Measurements from ENCODE around the gene MMP21. TPM values are rescaled to one million over a fixed set of nuclear protein-coding genes. Genes with fewer than 3 reads are reported as not detected.

MMP21 gene
- total RNA-seq, 2 donors from 2014 or later = 0.34 to 0.38 TPM

DNA sequence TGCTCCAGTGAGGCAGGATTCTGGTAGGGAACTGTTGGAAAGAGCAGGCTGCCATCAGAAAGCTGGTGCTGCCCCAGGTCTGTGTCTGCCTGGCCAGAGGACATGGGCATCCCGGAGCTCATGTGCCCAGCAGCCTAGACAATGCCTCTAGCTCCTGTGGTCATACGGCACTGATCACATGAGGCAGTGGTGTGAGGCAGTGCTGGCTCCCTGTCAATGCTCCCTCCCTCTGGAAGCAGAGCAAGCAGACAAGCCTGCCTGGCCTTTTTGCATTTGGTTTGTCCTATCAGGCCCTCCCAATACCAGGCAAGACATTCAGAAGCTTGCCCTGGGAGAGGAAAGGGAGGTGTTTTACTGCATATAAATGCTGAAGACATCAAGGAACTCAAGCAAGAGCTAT is 19.5 kb upstream of the MMP21 start:
- intact Hi-C loops (cut with DNase I) = no loop called here
- DNase-seq = peak; percentile 46
- peak in 1 of 2 donors; percentile 79 for ATAC-seq

DNA sequence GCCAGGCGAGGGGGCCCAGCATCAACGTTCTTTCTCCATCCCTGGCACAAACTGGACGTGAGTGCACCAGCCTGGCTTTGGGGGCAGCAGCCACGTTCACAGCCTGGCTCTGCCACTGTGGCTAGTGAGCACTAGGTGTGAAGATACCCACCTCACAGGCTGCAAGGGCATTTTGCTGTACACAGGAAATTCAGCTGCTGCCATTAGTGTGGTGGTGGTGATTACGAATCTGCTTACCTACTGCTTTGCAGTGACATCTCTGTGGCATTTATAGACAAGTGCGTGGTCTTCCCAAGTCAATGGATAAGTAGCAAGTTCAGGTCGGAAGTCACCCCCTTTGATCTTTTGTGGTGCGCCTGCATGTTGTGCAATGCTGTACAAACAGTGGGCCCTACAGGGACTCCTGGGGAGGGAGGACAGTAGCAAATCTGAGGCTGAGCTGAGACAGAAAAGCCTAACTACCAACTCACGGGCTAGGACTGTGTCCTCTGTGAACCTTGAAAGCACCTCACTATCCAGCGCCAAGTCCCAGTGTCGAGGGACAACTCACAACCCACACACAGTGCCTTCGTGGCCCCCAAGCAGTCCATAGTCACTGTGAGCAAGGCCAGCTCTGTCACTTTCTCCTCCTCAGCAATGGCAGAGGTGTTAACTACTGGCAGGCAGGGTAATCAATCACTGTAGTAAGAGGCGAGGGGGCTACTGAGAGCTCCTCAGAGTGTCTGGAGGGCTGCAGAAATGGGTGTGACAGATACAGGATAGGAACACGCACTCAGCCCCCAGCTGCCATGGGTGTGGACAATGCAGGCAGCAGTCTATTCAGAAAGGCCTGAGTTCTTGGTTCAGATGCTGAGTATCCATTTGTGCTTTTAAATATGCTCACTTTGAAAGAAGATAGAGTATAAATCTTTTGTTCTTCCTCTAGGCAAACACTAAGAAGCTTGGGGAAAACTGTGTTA is 17.0 kb upstream of the MMP21 start:
- DNase-seq = no peak
- intact Hi-C loops (cut with DNase I) = no loop called here
- ATAC-seq = no peak

GRCh38 chr10:125788156-125789034 is 12.8 kb upstream of the MMP21 start:
- intact Hi-C loops (cut with DNase I) = no loop called here
- ATAC-seq = no peak

DNA sequence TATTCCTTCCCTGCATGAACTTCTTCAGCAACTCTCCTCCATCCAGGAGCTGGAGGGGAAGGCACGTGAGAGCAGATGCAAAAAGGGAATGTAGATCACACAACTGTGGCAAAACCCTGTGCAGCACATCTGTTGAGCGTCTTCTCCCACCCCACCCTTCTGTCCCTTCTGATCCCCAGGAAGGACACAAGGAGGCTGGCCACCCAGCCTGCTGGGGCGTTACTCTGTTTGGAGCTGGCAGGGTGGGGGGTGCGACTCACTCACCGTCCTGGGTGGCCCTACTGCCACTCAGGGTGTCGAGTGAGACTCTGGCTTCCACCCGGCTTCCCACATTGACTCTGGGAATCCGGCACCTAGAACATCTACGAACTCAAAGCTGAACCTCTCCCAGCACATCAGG is 10.2 kb upstream of the MMP21 start:
- intact Hi-C loops (cut with DNase I) = no loop called here
- ATAC-seq (no peak), DNase-seq (no peak)

More at GRCh38 chr10:125788156-125789034, 12.8 kb upstream of the MMP21 start:
- DNase-seq = no peak

- no peak for DNase-seq
- intact Hi-C loops (cut with DNase I) = no loop called here
- ATAC-seq = no peak
Observed at GRCh38 chr10:125783957-125784356, 8.3 kb upstream of the MMP21 start.

DNA sequence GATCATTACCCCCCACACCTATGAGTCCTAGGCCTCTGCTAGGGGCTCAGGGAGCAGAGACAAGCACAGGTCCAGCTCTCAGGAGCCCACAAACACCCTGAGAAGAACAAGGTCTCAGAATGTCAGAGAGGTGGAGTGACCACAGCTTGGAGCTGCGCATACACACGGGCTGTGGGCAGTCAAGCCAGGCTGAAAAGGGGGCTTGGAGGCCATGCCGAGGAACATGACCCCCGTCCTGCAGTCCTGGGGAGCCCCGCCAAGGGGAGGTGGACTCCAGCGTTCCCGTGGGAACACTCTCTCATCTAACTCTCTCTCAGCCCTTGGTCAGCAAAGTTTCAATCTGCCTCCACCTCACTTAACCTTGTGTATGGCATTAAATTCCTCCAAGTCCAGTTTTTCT is 7.8 kb upstream of the MMP21 start:
- intact Hi-C loops (cut with DNase I) = no loop called here
- DNase-seq (no peak), ATAC-seq (no peak)

DNA sequence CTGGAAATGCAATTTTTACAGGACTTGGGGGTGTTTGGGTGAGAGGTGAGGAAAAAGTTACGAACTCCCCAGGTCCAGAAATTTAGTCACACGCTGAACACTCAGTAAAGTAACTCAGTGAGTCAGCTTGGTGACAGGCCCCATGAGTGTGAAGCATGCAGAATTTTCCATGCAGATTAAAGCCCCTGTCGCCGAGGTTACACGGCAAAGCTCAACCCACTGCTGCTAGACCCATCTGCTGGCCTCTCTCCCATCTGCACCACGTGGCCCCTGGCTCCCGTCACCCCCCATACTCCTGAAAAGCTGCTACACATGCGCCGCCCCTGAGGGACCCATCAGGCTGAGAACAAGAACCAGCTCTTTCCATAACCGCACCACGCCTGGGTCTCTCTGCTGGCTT is 7.0 kb upstream of the MMP21 start:
- no peak for DNase-seq
- no peak for ATAC-seq
- intact Hi-C loops (cut with DNase I) = no loop called here

DNA sequence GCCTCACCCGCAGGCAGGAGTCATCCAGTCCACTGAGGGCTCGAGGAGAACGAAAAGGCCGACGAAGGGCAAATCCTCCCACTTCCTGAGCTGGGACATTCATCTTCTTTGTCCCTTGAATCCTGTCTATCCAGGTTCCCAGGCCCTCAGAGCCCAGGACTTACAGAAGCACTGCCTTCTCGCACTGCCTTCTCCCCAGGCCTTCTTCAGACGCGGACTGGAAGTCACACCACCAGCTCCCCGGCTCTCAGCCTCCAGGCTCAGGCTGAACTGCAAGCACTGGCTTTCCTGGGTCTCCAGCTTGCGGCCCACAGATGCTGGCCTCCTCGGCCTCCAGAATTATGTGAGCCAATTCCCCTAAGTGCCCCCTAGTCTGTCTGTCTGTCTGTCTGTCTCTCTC is 6.4 kb upstream of the MMP21 start:
- ATAC-seq (no peak), DNase-seq (no peak)
- intact Hi-C loops (cut with DNase I) = no loop called here

DNA sequence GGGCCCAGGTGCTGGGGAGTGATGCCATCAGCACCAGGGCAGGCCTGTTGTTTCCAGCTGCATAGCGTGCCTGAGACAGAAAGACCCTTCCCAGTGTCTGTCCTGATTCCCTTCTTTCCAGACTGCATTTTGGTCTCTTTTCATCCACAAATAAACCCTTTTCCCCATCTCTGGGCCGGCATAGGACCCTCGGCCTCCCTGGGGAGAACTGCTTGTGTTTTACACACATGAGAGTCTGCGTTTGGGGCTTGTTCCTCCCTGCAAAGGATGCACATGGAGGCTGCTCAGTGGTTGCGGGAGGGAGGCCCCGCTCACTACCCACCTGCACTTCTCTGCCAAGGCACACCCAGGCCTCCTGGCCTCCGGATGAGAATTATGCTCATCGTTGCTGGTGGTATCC is 5.8 kb upstream of the MMP21 start:
- ATAC-seq (no peak), DNase-seq (no peak)
- intact Hi-C loops (cut with DNase I) = no loop called here

GRCh38 chr10:125779403-125780327 is 4.0 kb upstream of the MMP21 start:
- intact Hi-C loops (cut with DNase I) = no loop called here
- DNase-seq (no peak), ATAC-seq (no peak)

GRCh38 chr10:125778556-125778955 is 2.9 kb upstream of the MMP21 start:
- no peak for ATAC-seq
- DNase-seq = no peak
- intact Hi-C loops (cut with DNase I) = no loop called here

GRCh38 chr10:125777806-125778205 is 2.2 kb upstream of the MMP21 start:
- DNase-seq = no peak
- intact Hi-C loops (cut with DNase I) = no loop called here
- ATAC-seq = no peak

GRCh38 chr10:125774581-125775191 is 935 bp downstream of the MMP21 start:
- DNase-seq (no peak), ATAC-seq (no peak)
- intact Hi-C loops (cut with DNase I) = no loop called here

- intact Hi-C loops (cut with DNase I) = no loop called here
- DNase-seq = no peak
- ATAC-seq = peak in 1 of 2 donors; percentile 18
Observed at GRCh38 chr10:125773687-125774543, 1.7 kb downstream of the MMP21 start.

DNA sequence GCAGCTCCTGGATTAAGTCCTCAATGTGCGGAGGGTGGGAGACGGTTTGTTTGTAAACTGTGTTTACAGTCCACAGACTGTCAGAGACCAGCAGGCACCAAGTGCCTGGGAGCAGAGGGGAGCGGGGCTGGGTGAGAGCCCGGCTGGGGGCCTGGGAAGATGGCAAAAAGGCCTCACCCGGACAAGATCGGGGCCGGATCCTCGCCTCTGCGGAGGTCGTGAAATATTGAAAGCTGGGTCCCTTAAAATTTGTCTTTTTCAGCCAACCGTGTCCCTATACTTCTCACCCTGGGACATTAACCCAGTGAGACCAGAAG is 2.8 kb downstream of the MMP21 start:
- no peak for DNase-seq
- ATAC-seq = no peak
- intact Hi-C loops (cut with DNase I) = no loop called here

- DNase-seq = no peak
- intact Hi-C loops (cut with DNase I) = no loop called here
- no peak for ATAC-seq
Observed at GRCh38 chr10:125772112-125772863, 3.3 kb downstream of the MMP21 start.

DNA sequence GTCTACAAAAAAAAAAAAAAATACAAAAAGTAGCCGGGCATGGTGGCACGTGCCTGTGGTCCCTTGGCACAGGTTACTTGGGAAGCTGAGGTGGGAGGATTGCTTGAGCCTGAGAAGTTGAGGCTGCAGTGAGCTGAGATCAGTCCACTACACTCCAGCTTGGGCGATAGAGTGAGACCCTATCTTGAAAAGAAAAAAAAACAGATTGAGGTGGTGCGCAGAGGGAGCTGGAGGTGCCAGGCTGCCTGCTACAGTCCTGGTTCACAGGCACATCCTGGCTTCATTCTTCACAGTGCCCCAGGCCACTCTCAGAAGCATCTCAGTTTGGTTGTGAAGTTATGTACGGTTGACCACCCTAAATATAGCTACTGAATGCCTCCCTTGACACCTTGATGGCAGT is 4.8 kb downstream of the MMP21 start:
- ATAC-seq (no peak), DNase-seq (no peak)
- intact Hi-C loops (cut with DNase I) = no loop called here

All from left cardiac atrium (tissue), 4 donors.